ENCODE results near the gene CACNA1G.

The CACNA1G gene

DNA sequence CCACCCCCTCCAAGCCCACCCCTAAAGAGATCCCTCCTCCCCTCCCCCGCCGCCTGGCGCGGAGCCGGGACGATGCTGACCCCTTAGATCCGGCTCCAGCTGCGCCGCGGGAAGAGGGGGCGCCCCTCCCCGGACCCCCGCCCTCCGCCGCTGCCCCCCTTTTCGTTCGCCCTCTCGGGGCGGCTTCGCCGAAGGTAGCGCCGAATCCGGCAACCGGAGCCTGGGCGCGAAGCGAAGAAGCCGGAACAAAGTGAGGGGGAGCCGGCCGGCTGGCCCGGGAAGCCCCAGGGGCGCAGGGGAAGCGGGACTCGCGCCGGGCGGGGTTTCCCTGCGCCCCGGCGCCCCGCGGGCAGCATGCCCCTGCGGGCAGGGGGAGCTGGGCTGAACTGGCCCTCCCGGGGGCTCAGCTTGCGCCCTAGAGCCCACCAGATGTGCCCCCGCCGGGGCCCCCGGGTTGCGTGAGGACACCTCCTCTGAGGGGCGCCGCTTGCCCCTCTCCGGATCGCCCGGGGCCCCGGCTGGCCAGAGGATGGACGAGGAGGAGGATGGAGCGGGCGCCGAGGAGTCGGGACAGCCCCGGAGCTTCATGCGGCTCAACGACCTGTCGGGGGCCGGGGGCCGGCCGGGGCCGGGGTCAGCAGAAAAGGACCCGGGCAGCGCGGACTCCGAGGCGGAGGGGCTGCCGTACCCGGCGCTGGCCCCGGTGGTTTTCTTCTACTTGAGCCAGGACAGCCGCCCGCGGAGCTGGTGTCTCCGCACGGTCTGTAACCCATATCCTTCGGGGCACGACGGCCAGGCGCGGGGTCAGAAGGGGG lies 623 bp downstream of the CACNA1G start:
- H3K36me3 ChIP-seq (ENCODE audit: control insufficient read depth, insufficient read depth, low read length) = no peaks in the 10 kb centered on the region
- no peak overlapping the region for H3K9ac ChIP-seq (ENCODE audit: low read length)
- no peak overlapping the region for H3K27ac ChIP-seq (ENCODE audit: low read depth, low read length)
- peak overlapping the region; percentile 75 for H3K4me3 ChIP-seq (ENCODE audit: low read depth, low read length)
- no peaks in the 10 kb centered on the region for H3K9me3 ChIP-seq (ENCODE audit: control insufficient read depth, insufficient read depth, low read depth, low read length)
- H3K27me3 ChIP-seq (ENCODE audit: control insufficient read depth, insufficient read depth, low read length) = peaks cover 85% of the 10 kb centered on the region
- H3K4me1 ChIP-seq (ENCODE audit: control insufficient read depth, insufficient read depth, low read length) = peaks cover 43% of the 10 kb centered on the region

DNA sequence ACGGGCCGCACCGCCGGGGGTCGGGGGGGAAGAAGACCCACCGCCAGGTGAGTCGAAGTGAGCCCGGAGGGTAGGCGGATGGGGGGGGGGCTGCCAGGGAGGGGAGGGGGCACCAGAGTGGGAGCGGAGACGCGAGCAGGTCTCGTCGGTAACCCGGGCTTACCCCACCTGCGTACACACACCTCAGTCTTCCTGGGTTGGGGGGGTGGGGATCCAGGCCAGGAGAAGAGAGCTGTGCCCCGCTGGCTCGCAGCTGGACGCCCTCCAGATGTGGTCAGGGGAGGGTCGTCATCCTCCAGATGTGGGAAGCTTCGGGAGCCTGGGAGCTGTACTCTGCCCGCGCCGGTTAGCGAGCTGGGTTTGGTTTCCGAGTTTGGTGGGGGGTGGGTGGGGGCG lies 1.2 kb downstream of the CACNA1G start:
- Histone ChIP-seq H3K27ac (ENCODE audit: low read depth, low read length) (no peak overlapping the region), H3K9me3 (ENCODE audit: control insufficient read depth, insufficient read depth, low read depth, low read length) (no peaks in the 10 kb centered on the region), H3K9ac (ENCODE audit: low read length) (no peak overlapping the region), H3K4me3 (ENCODE audit: low read depth, low read length) (peak overlapping the region; percentile 75; the same call in 1 of the 2 replicates), H3K4me1 (ENCODE audit: control insufficient read depth, insufficient read depth, low read length) (peaks cover 43% of the 10 kb centered on the region), H3K36me3 (ENCODE audit: control insufficient read depth, insufficient read depth, low read length) (no peaks in the 10 kb centered on the region), H3K27me3 (ENCODE audit: control insufficient read depth, insufficient read depth, low read length) (peaks cover 89% of the 10 kb centered on the region)

DNA sequence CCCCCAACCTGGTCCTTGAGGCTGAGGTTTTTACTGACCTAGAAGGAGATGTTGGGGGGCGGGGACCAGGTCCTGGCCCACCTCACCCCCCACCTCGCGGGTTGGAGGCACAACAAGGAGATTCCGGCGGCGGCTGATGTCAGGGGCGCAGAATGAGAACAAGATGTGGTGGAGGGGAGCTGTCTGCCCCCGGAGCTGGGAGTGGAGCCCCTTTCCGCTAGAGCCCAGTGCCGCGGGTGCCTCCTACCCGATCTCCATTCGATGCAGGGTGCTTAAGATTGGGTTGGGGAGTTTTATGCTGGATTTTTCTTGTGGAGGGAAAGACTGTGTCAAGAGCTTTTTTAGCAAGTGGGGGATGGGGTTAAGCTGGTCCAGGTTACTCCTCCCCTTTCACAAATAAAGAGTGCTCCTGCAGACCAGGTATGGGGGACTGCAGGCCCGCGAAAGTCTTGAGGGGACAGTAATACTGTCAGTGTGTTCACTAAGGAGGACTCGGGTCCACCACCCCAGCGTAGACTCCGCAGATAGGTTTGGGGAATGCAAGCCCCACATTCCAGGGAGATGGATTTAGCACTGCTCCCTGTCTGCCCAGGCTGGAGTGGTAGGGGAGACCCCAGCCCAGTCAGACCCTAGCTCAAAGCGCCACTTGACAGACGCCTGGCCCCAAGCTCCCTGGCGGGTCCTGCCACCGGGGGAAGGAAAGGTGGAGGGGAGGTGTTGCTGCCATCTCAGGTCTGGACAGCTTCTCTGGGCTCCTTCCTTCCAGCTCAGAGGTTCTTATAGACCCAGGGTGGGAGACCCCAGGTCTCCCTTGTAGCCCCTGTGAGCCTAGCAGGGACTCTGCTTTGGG lies 2.0 kb downstream of the CACNA1G start:
- Histone ChIP-seq H3K27me3 (ENCODE audit: control insufficient read depth, insufficient read depth, low read length) (peaks cover 89% of the 10 kb centered on the region), H3K36me3 (ENCODE audit: control insufficient read depth, insufficient read depth, low read length) (no peaks in the 10 kb centered on the region), H3K9ac (ENCODE audit: low read length) (no peak overlapping the region), H3K4me1 (ENCODE audit: control insufficient read depth, insufficient read depth, low read length) (peaks cover 43% of the 10 kb centered on the region), H3K9me3 (ENCODE audit: control insufficient read depth, insufficient read depth, low read depth, low read length) (no peaks in the 10 kb centered on the region), H3K27ac (ENCODE audit: low read depth, low read length) (no peak overlapping the region), H3K4me3 (ENCODE audit: low read depth, low read length) (peak overlapping the region; percentile 55)

DNA sequence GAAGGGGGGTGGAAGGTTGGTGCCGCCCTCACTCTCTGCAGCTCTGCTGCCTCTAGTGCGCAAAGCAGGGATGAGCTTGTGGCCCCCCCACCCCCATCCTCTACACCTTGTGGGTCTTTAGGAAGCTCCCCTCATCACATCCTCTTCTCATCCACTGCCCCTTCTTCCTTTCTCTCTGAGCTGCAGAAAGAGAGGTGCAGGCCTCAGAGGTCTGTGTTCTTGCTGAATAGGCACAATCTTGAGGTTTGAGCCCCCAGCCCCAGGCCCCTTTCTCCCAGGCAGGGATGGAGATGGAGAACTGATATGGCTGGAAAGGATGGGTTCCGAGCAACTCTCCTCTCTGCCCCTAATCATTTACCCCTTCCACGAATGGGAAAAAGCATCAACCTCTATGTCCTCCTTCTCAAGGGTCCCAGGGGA lies 2.6 kb downstream of the CACNA1G start:
- Histone ChIP-seq H3K9me3 (ENCODE audit: control insufficient read depth, insufficient read depth, low read depth, low read length) (no peaks in the 10 kb centered on the region), H3K27me3 (ENCODE audit: control insufficient read depth, insufficient read depth, low read length) (peaks cover 89% of the 10 kb centered on the region), H3K9ac (ENCODE audit: low read length) (no peak overlapping the region), H3K36me3 (ENCODE audit: control insufficient read depth, insufficient read depth, low read length) (no peaks in the 10 kb centered on the region), H3K4me1 (ENCODE audit: control insufficient read depth, insufficient read depth, low read length) (peaks cover 43% of the 10 kb centered on the region), H3K4me3 (ENCODE audit: low read depth, low read length) (0 out of 2 replicates have a peak overlapping the region, but pooled peaks have one; percentile 55), H3K27ac (ENCODE audit: low read depth, low read length) (no peak overlapping the region)

DNA sequence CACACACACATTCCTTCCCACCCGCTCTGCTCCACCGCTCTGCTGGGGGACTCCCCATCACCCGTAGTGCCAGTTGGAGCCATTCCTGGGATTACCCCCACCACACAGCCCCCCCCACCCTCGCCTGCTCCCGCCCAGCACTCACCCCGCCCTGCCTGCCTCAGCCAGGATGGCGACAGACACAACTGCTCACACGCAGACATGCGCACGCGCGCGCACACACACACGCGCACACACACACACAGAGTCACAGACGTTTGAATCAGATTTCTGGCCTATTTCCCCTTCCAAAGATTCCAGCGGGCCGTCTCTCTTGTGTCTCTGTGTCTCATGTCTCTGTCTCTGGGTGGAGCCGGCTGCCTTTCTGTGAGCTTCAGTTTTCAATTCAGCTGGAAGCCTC lies 4.4 kb downstream of the CACNA1G start:
- Histone ChIP-seq H3K27ac (ENCODE audit: low read depth, low read length) (no peak overlapping the region), H3K27me3 (ENCODE audit: control insufficient read depth, insufficient read depth, low read length) (peaks cover 79% of the 10 kb centered on the region)

DNA sequence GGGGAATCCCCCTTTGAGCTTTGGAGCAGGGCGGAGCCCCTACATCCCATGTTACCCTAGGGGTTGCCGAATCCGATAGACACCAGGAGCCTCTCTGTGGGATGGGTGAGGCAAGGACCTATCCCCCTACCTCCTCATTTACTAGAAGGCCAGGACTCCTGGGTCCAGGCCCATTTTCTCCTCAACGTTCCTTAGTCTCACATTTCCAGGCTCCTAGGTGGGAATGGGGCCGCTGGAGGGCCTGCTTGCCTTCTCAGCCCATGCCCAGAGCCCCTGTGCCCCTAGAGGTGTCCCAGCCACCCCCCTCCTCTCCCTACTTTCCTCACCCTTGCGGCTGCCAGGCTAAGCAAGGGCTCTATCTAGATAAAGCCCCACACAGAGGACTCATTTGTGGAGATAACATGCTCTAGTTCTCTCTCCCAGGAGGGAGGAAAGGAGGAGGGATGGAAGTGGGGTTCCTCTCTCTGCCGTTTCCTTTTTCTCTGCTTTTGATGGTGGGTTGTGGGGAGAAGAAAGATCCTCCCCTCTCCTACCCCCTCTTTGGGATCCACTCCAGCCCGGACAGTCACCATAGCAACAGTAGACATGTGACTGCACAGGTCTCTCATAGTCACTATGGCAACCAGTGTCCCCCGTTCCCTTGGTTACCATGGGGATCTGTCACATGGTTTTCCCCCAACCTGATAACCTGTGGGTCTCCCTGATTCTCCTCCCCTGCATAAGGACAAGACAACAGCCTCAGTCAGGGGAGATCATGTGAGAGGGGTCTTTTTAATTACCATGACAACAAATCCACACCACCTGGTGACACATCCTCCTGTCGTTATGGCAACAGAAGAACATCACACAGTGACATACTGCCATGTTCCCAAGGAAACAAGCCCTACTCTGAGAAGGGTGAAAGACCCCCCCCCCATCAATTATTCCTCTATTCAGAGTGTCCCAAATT lies 5.2 kb downstream of the CACNA1G start:
- Histone ChIP-seq H3K4me1 (ENCODE audit: control insufficient read depth, insufficient read depth, low read length) (peaks cover 39% of the 10 kb centered on the region), H3K9me3 (ENCODE audit: control insufficient read depth, insufficient read depth, low read depth, low read length) (no peaks in the 10 kb centered on the region), H3K9ac (ENCODE audit: low read length) (no peak overlapping the region), H3K27me3 (ENCODE audit: control insufficient read depth, insufficient read depth, low read length) (peaks cover 79% of the 10 kb centered on the region), H3K36me3 (ENCODE audit: control insufficient read depth, insufficient read depth, low read length) (no peaks in the 10 kb centered on the region), H3K27ac (ENCODE audit: low read depth, low read length) (no peak overlapping the region), H3K4me3 (ENCODE audit: low read depth, low read length) (no peak overlapping the region)

More for the DNA sequence above, 4.4 kb downstream of the CACNA1G start:
- Histone ChIP-seq H3K36me3 (ENCODE audit: control insufficient read depth, insufficient read depth, low read length) (no peaks in the 10 kb centered on the region), H3K9ac (ENCODE audit: low read length) (no peak overlapping the region), H3K4me3 (ENCODE audit: low read depth, low read length) (peak overlapping the region; percentile 32), H3K9me3 (ENCODE audit: control insufficient read depth, insufficient read depth, low read depth, low read length) (no peaks in the 10 kb centered on the region), H3K4me1 (ENCODE audit: control insufficient read depth, insufficient read depth, low read length) (peaks cover 32% of the 10 kb centered on the region)

DNA sequence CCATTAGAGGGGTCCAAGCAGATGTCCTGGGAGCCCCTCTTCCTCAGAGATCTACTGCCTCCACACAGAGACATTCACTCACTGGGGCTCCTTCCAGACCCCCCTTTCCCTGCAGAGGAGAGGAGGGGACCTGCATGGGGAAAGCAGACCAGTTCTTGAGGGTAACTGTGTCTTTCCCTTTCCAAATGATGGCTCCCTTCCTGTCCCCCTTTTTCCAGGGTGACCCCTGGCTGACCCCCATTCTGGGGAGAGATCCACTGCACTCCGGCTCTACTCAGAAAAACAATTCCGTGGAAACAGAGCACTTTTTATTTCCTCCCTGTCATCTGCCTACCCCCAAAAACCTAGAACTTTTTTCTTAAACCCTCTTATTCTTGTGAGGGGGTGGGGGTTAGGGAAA lies 6.4 kb downstream of the CACNA1G start:
- Histone ChIP-seq H3K4me3 (ENCODE audit: low read depth, low read length) (no peak overlapping the region), H3K9ac (ENCODE audit: low read length) (no peak overlapping the region), H3K4me1 (ENCODE audit: control insufficient read depth, insufficient read depth, low read length) (peaks cover 40% of the 10 kb centered on the region), H3K27me3 (ENCODE audit: control insufficient read depth, insufficient read depth, low read length) (peaks cover 69% of the 10 kb centered on the region), H3K27ac (ENCODE audit: low read depth, low read length) (no peak overlapping the region), H3K9me3 (ENCODE audit: control insufficient read depth, insufficient read depth, low read depth, low read length) (no peaks in the 10 kb centered on the region), H3K36me3 (ENCODE audit: control insufficient read depth, insufficient read depth, low read length) (no peaks in the 10 kb centered on the region)

DNA sequence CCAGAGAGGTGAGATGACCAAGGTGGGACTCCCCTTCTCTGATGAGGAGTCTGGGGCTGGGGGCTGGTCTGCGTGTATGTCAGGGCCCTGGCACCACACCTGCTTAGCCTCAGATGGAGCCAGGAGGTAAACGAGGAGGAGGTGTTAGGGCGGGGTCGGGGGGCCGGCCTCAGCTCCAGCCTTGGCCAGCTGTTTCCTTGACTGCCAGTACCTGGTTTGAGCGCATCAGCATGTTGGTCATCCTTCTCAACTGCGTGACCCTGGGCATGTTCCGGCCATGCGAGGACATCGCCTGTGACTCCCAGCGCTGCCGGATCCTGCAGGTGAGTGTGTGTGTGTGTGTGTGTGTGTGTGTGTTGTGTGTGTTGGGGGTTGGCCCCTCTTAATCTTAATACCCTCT lies 8.1 kb downstream of the CACNA1G start:
- H3K27me3 ChIP-seq (ENCODE audit: control insufficient read depth, insufficient read depth, low read length) = peaks cover 51% of the 10 kb centered on the region
- H3K4me3 ChIP-seq (ENCODE audit: low read depth, low read length) = no peak overlapping the region
- no peak overlapping the region for H3K9ac ChIP-seq (ENCODE audit: low read length)
- peaks cover 29% of the 10 kb centered on the region for H3K4me1 ChIP-seq (ENCODE audit: control insufficient read depth, insufficient read depth, low read length)
- H3K36me3 ChIP-seq (ENCODE audit: control insufficient read depth, insufficient read depth, low read length) = no peaks in the 10 kb centered on the region
- no peaks in the 10 kb centered on the region for H3K9me3 ChIP-seq (ENCODE audit: control insufficient read depth, insufficient read depth, low read depth, low read length)
- no peak overlapping the region for H3K27ac ChIP-seq (ENCODE audit: low read depth, low read length)

DNA sequence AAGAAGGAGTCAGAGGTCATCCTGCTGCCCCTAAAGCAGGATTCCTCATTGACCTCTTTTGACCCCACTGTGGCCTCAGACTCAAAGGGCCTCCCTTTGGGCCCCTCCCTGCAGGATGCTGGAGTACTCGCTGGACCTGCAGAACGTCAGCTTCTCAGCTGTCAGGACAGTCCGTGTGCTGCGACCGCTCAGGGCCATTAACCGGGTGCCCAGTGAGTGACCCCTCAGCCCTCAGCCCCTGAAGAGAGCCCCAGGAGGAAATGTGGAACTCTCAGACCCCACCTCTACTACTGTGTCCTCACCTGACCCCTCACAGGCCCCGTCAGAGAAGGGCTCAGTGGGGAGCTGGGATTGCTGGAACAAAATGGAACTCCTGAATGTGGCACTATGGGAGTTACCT lies 9.1 kb downstream of the CACNA1G start:
- Histone ChIP-seq H3K27ac (ENCODE audit: low read depth, low read length) (no peak overlapping the region), H3K4me1 (ENCODE audit: control insufficient read depth, insufficient read depth, low read length) (peaks cover 22% of the 10 kb centered on the region), H3K27me3 (ENCODE audit: control insufficient read depth, insufficient read depth, low read length) (peaks cover 42% of the 10 kb centered on the region)

DNA sequence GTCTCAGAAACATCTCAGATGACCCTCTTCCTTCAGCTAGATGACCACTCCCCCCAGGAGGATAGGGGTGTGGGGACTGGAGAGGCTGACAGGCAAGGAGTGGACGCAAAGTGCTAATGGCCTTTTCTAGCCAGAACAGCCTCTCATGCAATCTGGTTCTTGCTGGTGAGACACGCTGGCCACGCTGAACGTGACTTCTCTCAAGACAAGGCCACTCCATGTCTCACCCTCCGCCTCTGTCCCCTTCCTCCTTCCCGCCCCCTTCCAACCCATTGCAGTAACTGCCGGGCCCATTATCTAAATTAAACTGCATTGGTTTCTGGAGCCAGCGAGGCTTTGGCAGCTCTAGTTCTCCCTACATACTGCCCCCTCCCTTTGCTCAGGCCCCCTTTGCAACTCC lies 9.5 kb downstream of the CACNA1G start:
- Histone ChIP-seq H3K36me3 (ENCODE audit: control insufficient read depth, insufficient read depth, low read length) (no peaks in the 10 kb centered on the region), H3K4me3 (ENCODE audit: low read depth, low read length) (no peak overlapping the region), H3K9ac (ENCODE audit: low read length) (no peak overlapping the region), H3K4me1 (ENCODE audit: control insufficient read depth, insufficient read depth, low read length) (peaks cover 18% of the 10 kb centered on the region), H3K27me3 (ENCODE audit: control insufficient read depth, insufficient read depth, low read length) (peaks cover 38% of the 10 kb centered on the region), H3K27ac (ENCODE audit: low read depth, low read length) (no peak overlapping the region), H3K9me3 (ENCODE audit: control insufficient read depth, insufficient read depth, low read depth, low read length) (no peaks in the 10 kb centered on the region)

More for the DNA sequence above, 9.1 kb downstream of the CACNA1G start:
- Histone ChIP-seq H3K9me3 (ENCODE audit: control insufficient read depth, insufficient read depth, low read depth, low read length) (no peaks in the 10 kb centered on the region), H3K4me3 (ENCODE audit: low read depth, low read length) (no peak overlapping the region), H3K36me3 (ENCODE audit: control insufficient read depth, insufficient read depth, low read length) (no peaks in the 10 kb centered on the region), H3K9ac (ENCODE audit: low read length) (no peak overlapping the region)

Measured in HUES6 (cell line).